T-helper 2 cell treated with Interferon-gamma antibody and Interleukin-4, amounts not matched to agents 5 μg/mL and 100 μg/mL, for 36 hours (primary cell): ENCODE data around the gene PYGM.

Source experiments
- DNase-seq: peaks from one replicate; pipeline ENCODE4 v3.0.0; 2021; ENCODE audit warnings: low spot score
- H3K27ac Mint-ChIP-seq: one replicate; pipeline ENCODE4 v1.8.0; 2021; ENCODE audit warnings: mild to moderate bottlenecking, mixed read lengths
- H3K27me3 Mint-ChIP-seq: one replicate; pipeline ENCODE4 v1.8.0; 2021; ENCODE audit warnings: low read depth, mixed read lengths
- H3K36me3 Mint-ChIP-seq: one replicate; pipeline ENCODE4 v1.8.0; 2021; ENCODE audit warnings: low read depth, mixed read lengths
- H3K4me1 Mint-ChIP-seq: one replicate; pipeline ENCODE4 v1.8.0; 2021; ENCODE audit warnings: low read depth, mixed read lengths
- H3K4me3 Mint-ChIP-seq: one replicate; pipeline ENCODE4 v1.8.0; 2022; ENCODE audit warnings: mild to moderate bottlenecking, moderate library complexity, mixed read lengths
- H3K9me3 Mint-ChIP-seq: one replicate; pipeline ENCODE4 v1.8.0; 2021; ENCODE audit warnings: mixed read lengths

The PYGM gene

DNA sequence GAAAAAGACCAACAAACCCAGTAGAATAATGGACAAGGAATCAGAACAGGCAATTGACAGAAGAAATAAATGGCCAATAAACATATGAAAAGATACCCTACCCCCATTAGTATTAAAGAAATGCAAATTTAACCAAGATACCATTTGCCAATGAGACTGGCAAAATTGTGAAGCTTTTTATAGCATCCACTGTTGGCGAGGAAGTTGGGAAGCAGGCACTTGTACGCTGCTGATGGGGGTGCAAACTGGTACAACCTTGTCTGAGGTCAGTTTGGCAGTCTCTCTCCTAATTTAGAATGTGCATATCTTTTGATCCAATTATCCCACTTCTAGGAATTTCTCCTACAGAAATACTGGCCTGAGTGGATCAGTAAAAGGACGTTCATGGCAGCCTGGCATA, 28.2 kb downstream of the PYGM start:
- Mint-ChIP-seq H3K4me1 (peaks cover 6% of the 10 kb centered on the region), H3K27me3 (no peaks in the 10 kb centered on the region), H3K4me3 (no peak overlapping the region), H3K27ac (no peak overlapping the region), H3K9me3 (no peaks in the 10 kb centered on the region), H3K36me3 (peaks cover 72% of the 10 kb centered on the region)
- DNase-seq, result no peak

GRCh38 chr11:64729851-64730382, 29.9 kb downstream of the PYGM start:
- no peak overlapping the region for H3K27ac Mint-ChIP-seq
- H3K36me3 Mint-ChIP-seq, result peaks cover 61% of the 10 kb centered on the region
- H3K4me1 Mint-ChIP-seq, result peaks cover 9% of the 10 kb centered on the region
- no peaks in the 10 kb centered on the region for H3K27me3 Mint-ChIP-seq
- DNase-seq, result no peak
- H3K4me3 Mint-ChIP-seq, result no peak overlapping the region
- H3K9me3 Mint-ChIP-seq, result no peaks in the 10 kb centered on the region

DNA sequence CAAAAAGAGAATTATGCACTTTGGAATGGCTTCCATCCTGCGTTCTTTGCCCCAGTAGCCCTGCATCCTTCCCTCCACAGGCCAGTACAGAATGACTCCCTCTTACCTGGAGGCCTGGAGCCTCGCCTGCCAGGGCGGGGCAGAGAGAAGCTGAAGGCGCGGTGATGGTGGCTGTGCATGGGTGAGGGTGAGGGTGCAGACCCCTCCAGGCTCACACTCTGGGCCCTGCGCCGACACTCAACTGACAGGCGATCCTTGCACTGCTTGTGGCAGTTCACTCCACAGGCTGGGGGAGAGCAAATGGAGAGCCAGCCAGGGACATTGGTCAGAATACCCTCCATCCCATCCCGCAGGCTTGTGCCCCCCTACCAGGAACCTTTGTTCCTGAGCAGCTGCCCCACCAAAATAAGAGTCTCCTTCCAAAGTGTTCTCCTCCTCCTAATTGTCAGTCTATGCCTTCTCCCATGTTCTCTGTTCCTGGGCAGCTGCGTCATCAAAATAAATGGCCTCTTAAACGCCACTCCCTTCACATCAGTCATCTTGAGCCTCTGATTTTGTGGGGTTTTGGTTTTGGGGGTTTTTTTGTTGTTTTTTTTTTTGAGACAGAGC, 30.9 kb downstream of the PYGM start:
- no peak for DNase-seq
- Mint-ChIP-seq H3K27me3 (no peaks in the 10 kb centered on the region), H3K27ac (no peak overlapping the region), H3K4me3 (no peak overlapping the region), H3K9me3 (no peaks in the 10 kb centered on the region), H3K4me1 (peaks cover 11% of the 10 kb centered on the region), H3K36me3 (peaks cover 54% of the 10 kb centered on the region)

DNA sequence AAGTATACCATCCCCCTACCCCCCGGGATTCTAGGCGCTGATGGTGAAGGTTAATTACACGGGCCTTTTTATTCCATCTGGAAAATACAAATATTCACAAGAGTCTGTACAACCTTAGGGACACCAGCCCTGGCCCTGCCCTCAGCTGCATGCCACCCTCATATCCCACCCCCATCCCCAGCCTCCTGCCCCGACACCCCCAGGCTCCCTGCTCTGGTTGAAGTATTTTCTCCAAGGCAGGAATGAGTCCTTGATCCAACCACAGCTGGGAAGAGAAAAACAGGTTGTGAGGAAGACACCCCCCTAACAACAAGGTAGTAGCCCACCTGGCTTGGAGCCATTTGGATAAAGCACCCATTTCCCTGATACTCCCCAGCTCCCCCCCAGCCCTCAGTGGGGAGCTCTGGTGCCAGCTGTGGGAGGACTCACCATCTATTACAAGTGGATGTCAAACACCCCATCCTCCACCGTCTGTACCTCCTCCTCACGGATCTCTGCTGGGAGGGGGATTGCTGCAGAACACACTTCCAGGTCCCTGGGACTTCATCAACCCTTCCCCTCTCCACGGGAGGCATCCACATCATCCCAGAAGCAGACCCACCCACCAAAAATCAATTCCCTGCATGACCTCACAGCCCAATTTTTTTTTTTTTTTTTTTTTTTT, 32.8 kb downstream of the PYGM start:
- H3K9me3 Mint-ChIP-seq, result no peaks in the 10 kb centered on the region
- H3K4me1 Mint-ChIP-seq, result peaks cover 13% of the 10 kb centered on the region
- peaks cover 45% of the 10 kb centered on the region for H3K36me3 Mint-ChIP-seq
- no peak overlapping the region for H3K27ac Mint-ChIP-seq
- H3K4me3 Mint-ChIP-seq, result no peak overlapping the region
- peaks cover 5% of the 10 kb centered on the region for H3K27me3 Mint-ChIP-seq
- no peak for DNase-seq

DNA sequence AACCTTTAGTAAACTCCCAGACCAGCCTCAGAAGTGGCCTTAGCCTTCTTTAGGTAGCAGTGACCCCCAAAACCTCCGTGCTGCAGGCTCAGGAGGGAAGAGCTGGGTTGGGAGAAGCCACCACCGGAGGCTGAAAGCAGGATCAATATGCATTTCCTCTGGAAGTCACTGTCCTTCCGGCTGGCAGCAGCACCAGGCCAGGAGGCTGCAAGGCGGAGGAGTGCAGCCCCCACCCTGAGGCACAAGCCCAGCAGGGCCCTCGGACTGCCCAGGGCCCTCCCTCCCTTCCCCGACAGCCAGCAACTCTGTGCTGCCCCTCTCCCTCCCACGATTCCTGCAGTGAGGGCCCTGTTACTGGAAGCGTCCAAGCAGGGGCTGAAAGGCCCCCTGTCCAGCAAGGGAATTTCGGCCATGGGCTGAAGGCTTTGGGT, 33.5 kb downstream of the PYGM start:
- Mint-ChIP-seq H3K36me3 (peaks cover 38% of the 10 kb centered on the region), H3K9me3 (no peaks in the 10 kb centered on the region), H3K4me3 (no peak overlapping the region), H3K4me1 (peaks cover 13% of the 10 kb centered on the region), H3K27me3 (peaks cover 13% of the 10 kb centered on the region), H3K27ac (no peak overlapping the region)
- DNase-seq, result no peak

DNA sequence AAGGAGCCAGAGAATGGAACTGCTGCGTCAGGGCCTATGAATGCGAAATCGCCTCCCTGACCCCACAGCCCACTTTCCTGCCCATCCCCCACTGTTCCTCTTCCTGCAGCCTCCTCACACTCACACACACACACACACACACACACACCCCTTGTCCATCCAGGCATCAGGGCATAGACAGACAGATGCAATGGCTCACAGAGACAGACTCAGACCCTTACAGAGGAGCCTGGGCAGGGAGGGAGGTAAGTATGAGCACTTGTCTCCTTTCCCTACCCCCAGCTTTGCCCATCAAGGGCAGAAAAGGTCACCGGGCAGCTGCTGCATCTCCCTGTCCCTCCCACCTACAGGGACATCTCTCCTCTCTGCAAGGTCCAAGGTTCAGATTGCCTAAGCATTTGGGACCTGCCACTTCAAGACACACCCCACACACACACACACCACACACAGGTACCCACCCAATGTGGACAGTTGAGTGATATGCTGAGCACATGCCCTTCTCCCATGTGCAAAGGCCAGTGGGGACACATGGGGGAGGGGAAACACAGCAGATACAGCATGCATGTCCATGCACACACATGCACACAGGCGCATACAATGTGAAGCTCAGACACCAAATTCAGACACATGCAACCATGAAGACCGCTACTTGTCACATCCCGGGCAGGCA, 34.8 kb downstream of the PYGM start:
- Mint-ChIP-seq H3K4me1 (peaks cover 13% of the 10 kb centered on the region), H3K36me3 (peaks cover 28% of the 10 kb centered on the region), H3K9me3 (no peaks in the 10 kb centered on the region), H3K27ac (no peak overlapping the region), H3K27me3 (peaks cover 25% of the 10 kb centered on the region), H3K4me3 (no peak overlapping the region)
- DNase-seq, result no peak

DNA sequence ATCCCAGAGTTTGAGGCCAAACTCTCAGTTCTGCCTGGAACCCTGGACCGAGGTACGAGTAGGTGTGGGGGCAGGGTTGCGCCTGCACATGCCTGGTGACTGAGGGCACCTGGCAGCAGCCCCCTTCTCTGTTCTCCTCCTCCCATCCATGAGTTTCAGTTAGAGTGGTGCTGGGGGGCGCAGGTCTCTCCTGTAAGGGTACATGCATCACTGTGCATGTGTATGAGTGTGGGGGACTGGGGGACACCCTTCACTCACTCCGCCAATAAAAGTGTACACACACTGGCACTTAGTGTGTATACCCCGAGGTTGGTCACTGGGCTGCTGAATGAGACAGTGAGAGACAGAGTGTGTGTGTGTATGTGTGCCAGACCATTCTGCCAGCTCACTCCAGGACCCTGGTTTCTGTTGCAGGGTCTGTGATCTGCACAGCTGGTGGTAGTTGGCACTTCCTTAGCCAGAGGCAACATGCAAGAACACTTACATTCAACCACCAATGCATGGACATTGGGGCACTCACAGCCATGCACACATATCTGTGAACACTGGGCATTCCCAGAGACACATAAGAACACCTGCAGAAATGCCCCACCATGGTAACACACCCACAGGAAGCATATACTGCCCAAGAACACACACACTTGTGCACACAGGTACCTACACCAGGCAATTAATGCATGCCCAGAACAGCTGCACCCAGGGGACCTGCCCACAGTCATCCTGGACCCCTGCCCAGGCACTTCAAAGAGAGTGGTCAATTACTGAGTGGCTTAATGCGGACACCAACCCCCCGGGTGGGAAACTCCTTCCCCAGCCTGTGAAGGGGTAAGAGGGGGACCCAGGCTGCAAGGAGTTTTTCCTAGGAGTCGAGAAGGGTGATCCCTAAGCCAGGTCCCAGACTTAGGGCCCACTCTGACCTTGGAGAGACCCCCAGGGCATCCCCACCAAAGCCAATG, 35.6 kb downstream of the PYGM start:
- Mint-ChIP-seq H3K27ac (peak overlapping the region; percentile 2), H3K4me3 (peak overlapping the region; percentile 65), H3K27me3 (peaks cover 30% of the 10 kb centered on the region), H3K4me1 (peaks cover 13% of the 10 kb centered on the region), H3K36me3 (peaks cover 24% of the 10 kb centered on the region), H3K9me3 (no peaks in the 10 kb centered on the region)
- DNase-seq, result no peak

DNA sequence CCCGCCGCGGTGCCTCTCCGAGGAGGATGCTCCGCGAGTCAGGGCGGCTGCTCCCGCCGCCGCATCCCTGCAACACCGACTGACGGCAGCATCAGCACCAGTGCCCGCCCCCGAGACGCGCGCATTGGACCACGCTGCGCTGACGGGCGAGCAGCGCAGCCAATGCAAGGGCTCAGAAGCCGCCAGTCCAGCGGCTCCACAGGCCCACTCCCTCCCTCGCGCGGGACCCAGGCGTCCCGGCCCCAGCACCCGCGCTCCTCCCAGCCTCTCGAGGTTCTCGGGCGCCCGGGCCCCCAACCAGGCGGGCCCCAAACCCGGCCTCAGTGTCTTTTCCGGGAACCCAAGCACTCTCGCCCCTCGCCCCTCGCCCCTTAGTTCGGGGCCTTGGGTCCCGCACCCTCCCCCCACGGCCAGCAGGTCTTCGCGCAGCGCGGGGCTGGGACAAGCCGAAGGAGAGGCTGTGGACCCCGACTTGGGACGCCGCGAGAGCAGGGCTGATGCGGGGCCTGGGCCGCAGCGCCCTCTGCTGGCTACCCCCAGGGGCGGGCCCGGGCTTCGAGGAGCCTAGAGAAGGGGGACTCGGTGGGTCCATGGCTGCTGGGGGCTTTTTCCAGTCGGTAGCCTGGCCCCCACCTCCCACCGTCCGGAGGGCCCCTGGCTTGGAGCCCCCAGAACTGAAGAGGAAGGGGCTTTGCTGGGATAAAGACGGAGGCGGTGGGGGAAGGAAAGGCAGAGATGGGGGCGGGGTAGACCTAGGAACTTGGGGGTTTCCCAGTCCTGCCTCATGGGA, 36.5 kb downstream of the PYGM start, which contains the start of gene NRXN2:
TSS of gene NRXN2 (minus strand) at position 81 of the 790 bp plus-strand sequence. CDS start 9,498 bp downstream, outside the sequence.
- H3K27me3 Mint-ChIP-seq, result peaks cover 38% of the 10 kb centered on the region
- H3K36me3 Mint-ChIP-seq, result peaks cover 17% of the 10 kb centered on the region
- peaks cover 13% of the 10 kb centered on the region for H3K4me1 Mint-ChIP-seq
- peak within 1 kb of the TSS; percentile 41 for H3K27ac Mint-ChIP-seq
- no peaks in the 10 kb centered on the region for H3K9me3 Mint-ChIP-seq
- peak; percentile 87 for DNase-seq
- peak within 1 kb of the TSS; percentile 65 for H3K4me3 Mint-ChIP-seq

DNA sequence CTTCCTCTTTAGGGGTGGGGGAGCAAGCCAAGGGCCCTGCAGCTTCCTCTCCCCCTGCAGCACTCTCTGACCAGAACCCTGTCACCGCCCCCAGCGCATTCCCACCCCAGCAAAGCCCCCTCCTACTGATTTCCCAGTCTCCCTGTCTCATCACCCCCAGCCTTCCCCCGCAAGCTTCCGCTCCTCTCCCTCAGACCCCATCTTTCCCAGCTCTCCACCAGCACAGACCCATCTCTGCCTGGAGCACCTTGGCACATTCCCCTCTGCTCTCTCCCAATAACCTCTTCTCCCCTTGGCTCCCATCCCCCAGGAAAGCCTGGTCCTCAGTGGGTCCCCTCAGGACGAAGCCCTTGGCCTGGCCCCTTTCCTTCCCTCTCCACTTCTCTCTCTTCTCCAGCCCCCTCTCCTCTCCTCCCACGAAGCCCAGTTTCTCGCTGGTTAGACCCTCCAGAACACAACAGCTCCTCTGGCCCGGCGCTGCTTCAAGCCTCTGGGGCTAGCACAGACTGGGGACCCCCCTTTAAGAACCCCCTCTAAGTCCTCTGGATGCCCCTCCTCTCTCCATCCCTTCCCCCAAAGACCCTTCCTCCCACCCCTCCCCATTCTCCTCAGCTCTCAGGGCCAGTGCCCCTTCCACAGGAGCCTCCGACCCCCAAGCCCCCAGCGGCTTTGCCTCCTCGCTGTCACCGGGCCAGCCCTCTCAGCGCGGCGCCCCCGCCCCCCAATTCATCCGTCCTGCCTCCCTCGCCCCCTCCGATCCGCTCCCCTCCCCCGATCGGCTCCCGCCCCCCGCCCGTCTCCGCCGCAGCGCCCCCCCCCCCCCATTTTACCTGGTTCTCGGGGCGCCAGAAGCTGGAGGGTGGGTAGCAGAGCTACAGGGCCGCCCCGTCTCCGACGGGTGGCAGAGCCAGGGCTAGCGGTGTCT, 37.4 kb downstream of the PYGM start:
- H3K27ac Mint-ChIP-seq, result no peak overlapping the region
- DNase-seq, result no peak

DNA sequence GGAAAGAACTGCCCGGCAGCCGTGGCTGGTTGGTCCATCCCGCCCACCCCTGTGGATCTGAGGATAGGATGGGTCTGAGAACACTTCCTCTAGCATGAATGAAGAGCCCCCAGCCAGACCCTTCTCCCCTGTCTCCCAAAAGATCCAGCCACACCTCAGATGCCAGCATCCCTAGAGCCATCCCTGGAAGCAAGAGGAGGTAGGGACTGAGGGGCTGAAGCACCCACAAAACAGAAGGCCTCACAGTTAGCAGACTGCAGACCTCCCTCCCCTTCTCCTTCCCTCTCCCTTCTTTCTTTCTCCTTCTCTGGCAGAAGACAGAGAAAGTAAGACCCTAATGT, 38.4 kb downstream of the PYGM start:
- Mint-ChIP-seq H3K9me3 (no peaks in the 10 kb centered on the region), H3K27ac (no peak overlapping the region), H3K27me3 (peaks cover 58% of the 10 kb centered on the region), H3K36me3 (peaks cover 2% of the 10 kb centered on the region), H3K4me1 (peaks cover 13% of the 10 kb centered on the region), H3K4me3 (no peak overlapping the region)
- no peak for DNase-seq

More for the DNA sequence above, 37.4 kb downstream of the PYGM start:
- Mint-ChIP-seq H3K27me3 (peaks cover 47% of the 10 kb centered on the region), H3K9me3 (no peaks in the 10 kb centered on the region), H3K4me1 (peaks cover 13% of the 10 kb centered on the region), H3K4me3 (no peak overlapping the region), H3K36me3 (peaks cover 10% of the 10 kb centered on the region)

DNA sequence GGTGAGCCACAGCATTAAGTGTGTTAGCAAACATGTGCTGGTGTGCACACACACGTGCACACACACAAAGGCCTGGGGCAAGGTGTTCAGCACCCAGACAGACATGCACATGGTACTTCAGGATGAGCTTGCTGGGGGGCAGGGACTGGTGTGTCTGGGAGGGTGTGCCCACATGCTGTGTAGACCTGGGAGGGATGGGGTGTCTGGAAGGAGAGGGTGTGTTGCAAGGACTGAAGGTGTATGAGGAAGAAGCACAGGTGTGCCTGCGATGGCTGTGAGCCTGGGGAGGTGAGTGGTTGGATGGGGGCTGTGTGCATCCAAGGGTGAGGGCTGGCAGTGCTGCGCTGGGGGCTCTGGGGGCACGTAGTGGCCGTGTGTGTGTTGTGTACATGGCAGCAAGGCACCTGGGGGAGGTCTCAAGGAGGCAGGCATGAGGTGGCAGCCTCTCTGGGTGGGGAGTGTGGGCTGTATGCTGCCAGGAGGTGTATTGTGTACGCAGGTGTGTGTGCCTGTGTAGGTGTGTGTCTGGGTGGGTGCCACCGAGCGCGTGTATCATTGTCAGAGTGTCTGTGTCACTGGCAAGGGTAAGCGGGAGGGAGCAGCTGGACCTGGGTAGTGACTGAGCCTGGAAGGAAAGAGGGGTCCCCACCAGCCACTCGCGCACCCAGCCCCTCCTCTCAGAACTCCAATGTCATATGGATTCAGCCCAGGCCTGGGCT, 39.0 kb downstream of the PYGM start:
- Mint-ChIP-seq H3K36me3 (peaks cover 2% of the 10 kb centered on the region), H3K27ac (no peak overlapping the region), H3K4me1 (peaks cover 13% of the 10 kb centered on the region), H3K9me3 (no peaks in the 10 kb centered on the region), H3K4me3 (no peak overlapping the region), H3K27me3 (peaks cover 63% of the 10 kb centered on the region)
- no peak for DNase-seq

- Mint-ChIP-seq H3K9me3 (no peaks in the 10 kb centered on the region), H3K4me1 (peaks cover 9% of the 10 kb centered on the region), H3K27me3 (peaks cover 70% of the 10 kb centered on the region), H3K4me3 (no peak overlapping the region), H3K36me3 (no peaks in the 10 kb centered on the region), H3K27ac (no peak overlapping the region)
- no peak for DNase-seq
These were observed 39.6 kb downstream of the PYGM start for GRCh38 chr11:64720167-64720566.
